ENCODE data around the gene NME9. TPM values are rescaled to one million over a fixed set of nuclear protein-coding genes. Genes with fewer than 3 reads are reported as not detected.

The NME9 gene
- total and polyA plus RNA-seq, 2 donors (not counting 1 experiment from before 2014, with no cell fraction given) = not detected

DNA sequence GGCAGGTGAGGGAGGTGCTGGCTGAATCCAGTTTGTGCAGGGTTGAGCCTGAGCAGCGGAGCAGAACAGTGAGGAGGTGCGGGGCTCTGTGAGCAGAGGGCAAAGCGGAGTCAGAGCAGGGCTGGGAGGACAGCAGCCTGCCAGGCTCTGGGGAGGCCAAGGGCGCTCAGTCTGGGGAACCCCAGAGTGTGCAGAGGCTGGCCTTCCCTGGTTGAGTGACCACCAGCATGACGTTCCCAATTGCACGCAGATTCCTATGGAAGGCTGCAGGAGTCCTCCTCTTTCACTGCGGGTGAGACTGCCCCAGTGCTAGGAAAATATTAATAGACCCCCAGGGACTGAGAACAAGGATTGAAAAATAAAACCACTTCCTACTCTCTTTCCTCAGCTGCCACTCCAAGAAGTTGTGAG, 31.9 kb upstream of the NME9 start:
- H3K27me3 ChIP-seq (ENCODE audit: control insufficient read depth, insufficient read depth, low read length) = no peaks in the 10 kb centered on the region
- H3K4me1 ChIP-seq (ENCODE audit: control insufficient read depth, extremely low read depth, insufficient read depth, low read length) = no peaks in the 10 kb centered on the region
- H2AFZ ChIP-seq (ENCODE audit: low read length) = no peak overlapping the region
- no peak for DNase-seq (ENCODE audit: low read depth in 2 of 2)
- H4K20me1 ChIP-seq (ENCODE audit: control insufficient read depth, extremely low read depth, insufficient read depth, low read length) = peaks cover 1% of the 10 kb centered on the region
- H3K36me3 ChIP-seq (ENCODE audit: control insufficient read depth, insufficient read depth, low read length) = no peaks in the 10 kb centered on the region
- no peak overlapping the region for H3K4me2 ChIP-seq (ENCODE audit: extremely low read depth, insufficient read depth, low read length)
- H3K4me3 ChIP-seq (replicated peaks in 1 of 4; ENCODE audit: control extremely low read depth in 1 of 4, insufficient read depth in 1 of 4, low read depth in 3 of 4, low read length in 4 of 4) = no peak overlapping the region
- TF ChIP-seq EZH2 (IDR thresholded peaks at IDR 0.05; ENCODE audit: low read length, missing control alignments) = no peak
- TF ChIP-seq, protein P1, sequence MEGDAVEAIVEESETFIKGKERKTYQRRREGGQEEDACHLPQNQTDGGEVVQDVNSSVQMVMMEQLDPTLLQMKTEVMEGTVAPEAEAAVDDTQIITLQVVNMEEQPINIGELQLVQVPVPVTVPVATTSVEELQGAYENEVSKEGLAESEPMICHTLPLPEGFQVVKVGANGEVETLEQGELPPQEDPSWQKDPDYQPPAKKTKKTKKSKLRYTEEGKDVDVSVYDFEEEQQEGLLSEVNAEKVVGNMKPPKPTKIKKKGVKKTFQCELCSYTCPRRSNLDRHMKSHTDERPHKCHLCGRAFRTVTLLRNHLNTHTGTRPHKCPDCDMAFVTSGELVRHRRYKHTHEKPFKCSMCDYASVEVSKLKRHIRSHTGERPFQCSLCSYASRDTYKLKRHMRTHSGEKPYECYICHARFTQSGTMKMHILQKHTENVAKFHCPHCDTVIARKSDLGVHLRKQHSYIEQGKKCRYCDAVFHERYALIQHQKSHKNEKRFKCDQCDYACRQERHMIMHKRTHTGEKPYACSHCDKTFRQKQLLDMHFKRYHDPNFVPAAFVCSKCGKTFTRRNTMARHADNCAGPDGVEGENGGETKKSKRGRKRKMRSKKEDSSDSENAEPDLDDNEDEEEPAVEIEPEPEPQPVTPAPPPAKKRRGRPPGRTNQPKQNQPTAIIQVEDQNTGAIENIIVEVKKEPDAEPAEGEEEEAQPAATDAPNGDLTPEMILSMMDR (conservative IDR thresholded peaks at IDR 0.05 in 1 of 2, IDR thresholded peaks at IDR 0.05 in 1 of 2; ENCODE audit: low read depth in 1 of 2, low read length in 2 of 2) = no peak
- no peaks in the 10 kb centered on the region for H3K79me2 ChIP-seq (ENCODE audit: control insufficient read depth, insufficient read depth, low read length)
- H3K9ac ChIP-seq (ENCODE audit: insufficient read depth, low read length) = no peak overlapping the region
- no peaks in the 10 kb centered on the region for H3K9me3 ChIP-seq (ENCODE audit: control insufficient read depth, insufficient read depth, low read depth, low read length)
- H3K27ac ChIP-seq (ENCODE audit: insufficient read depth, low read length) = no peak overlapping the region

DNA sequence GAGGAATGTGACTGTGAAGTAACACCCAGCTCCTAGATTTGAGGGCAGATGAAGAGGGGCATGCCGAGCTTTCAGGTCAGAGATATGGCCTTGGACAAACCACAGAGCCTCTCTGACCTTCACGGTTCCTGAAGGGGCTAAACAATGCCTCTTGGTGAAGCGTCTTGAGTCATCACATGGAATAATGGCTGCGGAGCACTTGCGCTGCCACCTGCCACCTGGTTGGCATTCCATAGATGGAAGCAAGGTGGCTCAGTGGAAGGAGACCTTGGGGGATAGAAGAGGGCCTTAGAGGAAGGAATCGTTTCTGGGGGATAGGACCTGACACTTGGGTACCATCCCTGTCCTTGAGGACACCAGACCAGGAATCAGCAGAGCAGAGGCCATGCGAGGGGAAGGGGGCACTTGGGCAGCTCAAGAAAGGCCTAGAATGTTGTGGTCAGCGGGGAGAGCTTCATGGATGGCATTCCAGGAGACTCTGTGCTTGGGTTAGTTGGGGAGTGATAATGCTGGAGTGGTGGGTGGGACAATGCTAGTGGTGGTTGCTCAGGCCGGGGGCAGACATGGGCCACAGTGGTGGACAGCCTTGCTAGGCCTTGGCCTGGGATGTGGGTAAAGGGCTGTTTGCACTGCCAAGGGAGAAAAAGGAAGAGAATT, 31.3 kb upstream of the NME9 start:
- H3K4me2 ChIP-seq (ENCODE audit: extremely low read depth, insufficient read depth, low read length) = no peak overlapping the region
- H3K4me1 ChIP-seq (ENCODE audit: control insufficient read depth, extremely low read depth, insufficient read depth, low read length) = no peaks in the 10 kb centered on the region
- no peaks in the 10 kb centered on the region for H3K27me3 ChIP-seq (ENCODE audit: control insufficient read depth, insufficient read depth, low read length)
- H3K36me3 ChIP-seq (ENCODE audit: control insufficient read depth, insufficient read depth, low read length) = no peaks in the 10 kb centered on the region
- H3K9me3 ChIP-seq (ENCODE audit: control insufficient read depth, insufficient read depth, low read depth, low read length) = no peaks in the 10 kb centered on the region
- no peak overlapping the region for H3K4me3 ChIP-seq (replicated peaks in 1 of 4; ENCODE audit: control extremely low read depth in 1 of 4, insufficient read depth in 1 of 4, low read depth in 3 of 4, low read length in 4 of 4)
- peaks cover 1% of the 10 kb centered on the region for H4K20me1 ChIP-seq (ENCODE audit: control insufficient read depth, extremely low read depth, insufficient read depth, low read length)
- TF ChIP-seq, protein P1 (conservative IDR thresholded peaks at IDR 0.05 in 1 of 2, IDR thresholded peaks at IDR 0.05 in 1 of 2; ENCODE audit: low read depth in 1 of 2, low read length in 2 of 2) = no peak
- TF ChIP-seq EZH2 (IDR thresholded peaks at IDR 0.05; ENCODE audit: low read length, missing control alignments) = no peak
- no peak overlapping the region for H3K9ac ChIP-seq (ENCODE audit: insufficient read depth, low read length)
- no peaks in the 10 kb centered on the region for H3K79me2 ChIP-seq (ENCODE audit: control insufficient read depth, insufficient read depth, low read length)
- no peak overlapping the region for H2AFZ ChIP-seq (ENCODE audit: low read length)
- H3K27ac ChIP-seq (ENCODE audit: insufficient read depth, low read length) = no peak overlapping the region
- DNase-seq (ENCODE audit: low read depth in 2 of 2) = no peak

DNA sequence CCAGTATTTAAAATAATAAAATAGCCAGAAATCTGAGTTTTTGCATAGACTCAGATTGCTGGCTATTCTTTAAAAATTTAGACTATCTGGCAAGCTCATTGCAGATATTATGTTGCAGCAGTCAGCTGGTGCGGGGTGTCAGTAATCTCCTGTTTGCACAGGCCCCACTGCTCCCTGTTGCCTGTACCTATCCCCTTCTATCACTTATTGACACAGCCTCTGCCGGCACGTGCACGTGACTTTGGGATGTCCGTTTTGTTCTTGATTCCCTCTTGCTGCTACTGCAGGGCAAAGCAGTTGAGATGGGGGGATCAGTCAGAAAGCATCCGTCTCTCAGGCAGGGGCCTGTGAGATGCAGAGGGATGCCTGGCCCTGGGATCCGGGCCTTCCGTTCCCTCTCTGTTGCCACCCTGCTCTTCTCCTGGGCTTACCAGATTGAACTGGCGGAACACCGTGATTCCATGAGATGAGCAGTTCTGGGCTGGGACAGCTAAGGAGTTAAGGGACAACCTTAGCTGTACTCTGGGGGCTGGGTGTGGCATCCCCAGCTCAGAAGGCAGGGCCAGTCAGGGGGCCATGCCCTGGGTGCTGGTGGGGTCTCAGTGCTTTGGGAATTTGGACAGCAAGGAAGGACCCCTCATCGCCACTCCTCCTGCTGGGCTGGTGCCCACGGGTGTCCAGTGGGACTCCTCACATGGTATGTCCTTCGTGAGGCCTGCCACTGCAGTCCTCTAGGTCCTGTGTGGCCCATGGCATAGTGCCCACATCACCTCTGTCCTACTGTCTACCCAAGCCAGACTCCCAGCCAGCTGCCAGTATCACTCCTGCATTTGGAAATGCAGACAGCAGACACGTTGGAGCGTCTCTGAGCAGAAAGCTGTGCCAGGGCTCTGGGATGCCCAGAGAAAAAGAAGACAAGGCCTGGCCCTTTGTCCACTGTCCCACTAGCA, 30.5 kb upstream of the NME9 start:
- DNase-seq (ENCODE audit: low read depth in 2 of 2) = no peak
- no peak overlapping the region for H3K27ac ChIP-seq (ENCODE audit: insufficient read depth, low read length)
- no peaks in the 10 kb centered on the region for H3K27me3 ChIP-seq (ENCODE audit: control insufficient read depth, insufficient read depth, low read length)
- TF ChIP-seq EZH2 (IDR thresholded peaks at IDR 0.05; ENCODE audit: low read length, missing control alignments) = no peak
- TF ChIP-seq, protein P1 (conservative IDR thresholded peaks at IDR 0.05 in 1 of 2, IDR thresholded peaks at IDR 0.05 in 1 of 2; ENCODE audit: low read depth in 1 of 2, low read length in 2 of 2) = no peak
- peaks cover 1% of the 10 kb centered on the region for H4K20me1 ChIP-seq (ENCODE audit: control insufficient read depth, extremely low read depth, insufficient read depth, low read length)
- no peak overlapping the region for H2AFZ ChIP-seq (ENCODE audit: low read length)
- no peaks in the 10 kb centered on the region for H3K79me2 ChIP-seq (ENCODE audit: control insufficient read depth, insufficient read depth, low read length)
- no peaks in the 10 kb centered on the region for H3K36me3 ChIP-seq (ENCODE audit: control insufficient read depth, insufficient read depth, low read length)
- no peaks in the 10 kb centered on the region for H3K4me1 ChIP-seq (ENCODE audit: control insufficient read depth, extremely low read depth, insufficient read depth, low read length)
- no peaks in the 10 kb centered on the region for H3K9me3 ChIP-seq (ENCODE audit: control insufficient read depth, insufficient read depth, low read depth, low read length)
- no peak overlapping the region for H3K4me3 ChIP-seq (replicated peaks in 1 of 4; ENCODE audit: control extremely low read depth in 1 of 4, insufficient read depth in 1 of 4, low read depth in 3 of 4, low read length in 4 of 4)
- H3K9ac ChIP-seq (ENCODE audit: insufficient read depth, low read length) = no peak overlapping the region
- H3K4me2 ChIP-seq (ENCODE audit: extremely low read depth, insufficient read depth, low read length) = no peak overlapping the region
